H1 (cell line): Measurements from ENCODE around the gene MYH16. TPM values are rescaled to one million over a fixed set of nuclear protein-coding genes. Genes with fewer than 3 reads are reported as not detected.
A peak's percentile ranks its signal among the peaks of the same experiment; 100 is the strongest.

Experiments
- CTCF ChIA-PET: fragments of 300-600 bp; sonication (Branson Sonifier 250); formaldehyde crosslinking; loops from one replicate; lab custom pipeline; 2021; ENCODE audit not compliant: partially characterized antibody; lab: Charles Lee
- POLR2A ChIA-PET: fragments of 300-600 bp; sonication (Branson Sonifier 250); formaldehyde crosslinking; loops from one replicate; lab custom pipeline; 2021; ENCODE audit warnings: inconsistent platforms; ENCODE audit not compliant: partially characterized antibody; lab: Charles Lee
- DNase-seq, 2 experiments: peaks; one replicate each; pipeline versions ENCODE4 v3.0.0 to v3.0.0-alpha.2; 2010 to 2022; ENCODE audit warnings: low spot score in 2 of 2, low read depth in 1 of 2, mixed read lengths in 1 of 2
- FAIRE-seq: peaks from 2 replicates; lab custom pipeline; 2011; peaks lifted over from hg19 to GRCh38; lab: Jason Lieb, UNC
- H2AFZ ChIP-seq: 2 replicates; pipeline ENCODE4 v1.8.1; 2012; ENCODE audit warnings: low read length, inconsistent platforms
- H2AK5ac ChIP-seq: 2 replicates; pipeline ENCODE4 v1.6.1; 2013; ENCODE audit warnings: low read depth, low read length
- H2BK120ac ChIP-seq: replicated peaks from 2 replicates; pipeline ENCODE3; 2013; ENCODE audit warnings: low read depth, low read length, inconsistent platforms
- H2BK12ac ChIP-seq: 2 replicates; pipeline ENCODE4 v1.6.1; 2013; ENCODE audit warnings: low read depth, low read length
- H2BK15ac ChIP-seq: 2 replicates; pipeline ENCODE4 v1.6.1; 2013; ENCODE audit warnings: low read length
- H2BK20ac ChIP-seq: 2 replicates; pipeline ENCODE4 v1.6.1; 2013; ENCODE audit warnings: low read length
- H2BK5ac ChIP-seq: 2 replicates; pipeline ENCODE4 v1.6.1; 2013; ENCODE audit warnings: low read depth, low read length
- H3K14ac ChIP-seq: 2 replicates; pipeline ENCODE4 v1.6.1; 2013; ENCODE audit warnings: inconsistent platforms; ENCODE audit not compliant: insufficient read length
- H3K18ac ChIP-seq: 2 replicates; pipeline ENCODE4 v1.6.1; 2013; ENCODE audit warnings: low read length; ENCODE audit errors: extremely low read depth
- H3K23ac ChIP-seq: 2 replicates; pipeline ENCODE4 v1.6.1; 2013; ENCODE audit warnings: inconsistent platforms; ENCODE audit not compliant: insufficient read length
- H3K23me2 ChIP-seq: 2 replicates; pipeline ENCODE4 v1.6.1; 2013; ENCODE audit warnings: low read depth, low read length
- H3K27ac ChIP-seq: 2 replicates; pipeline ENCODE4 v1.6.1; 2011; ENCODE audit warnings: low read depth, low read length, inconsistent platforms
- H3K27me3 ChIP-seq, 4 experiments: replicated peaks in 1 of 4; 1 replicate in 1 of 4; 2 replicates in 3 of 4; pipeline versions ENCODE4 v1.6.1 to v1.8.1; 2011 to 2013; ENCODE audit warnings: low read length in 3 of 4, mild to moderate bottlenecking in 3 of 4, inconsistent platforms in 2 of 4, mixed read lengths in 2 of 4, moderate library complexity in 1 of 4; ENCODE audit not compliant: control insufficient read depth in 3 of 4, insufficient read depth in 3 of 4; ENCODE audit errors: extremely low read depth in 1 of 4
- H3K36me3 ChIP-seq, 4 experiments: 2 replicates each; pipeline versions ENCODE4 v1.6.1 to v1.8.1; 2011 to 2013; ENCODE audit warnings: mild to moderate bottlenecking in 4 of 4, low read length in 3 of 4, moderate library complexity in 2 of 4, control low read depth in 1 of 4, inconsistent platforms in 1 of 4; ENCODE audit not compliant: insufficient read depth in 4 of 4, control insufficient read depth in 2 of 4
- H3K4ac ChIP-seq: replicated peaks from 2 replicates; pipeline ENCODE3; 2013; ENCODE audit warnings: low read length, low read depth, mixed read lengths, inconsistent platforms; ENCODE audit not compliant: insufficient read length
- H3K4me1 ChIP-seq, 4 experiments: replicated peaks in 1 of 4; 1 replicate in 1 of 4; 2 replicates in 3 of 4; pipeline versions ENCODE4 v1.6.1 to v1.8.1; 2011 to 2013; ENCODE audit warnings: low read length in 3 of 4, inconsistent platforms in 2 of 4, mixed read lengths in 1 of 4; ENCODE audit not compliant: insufficient read depth in 4 of 4, control insufficient read depth in 3 of 4
- H3K4me2 ChIP-seq, 2 experiments: 2 replicates each; pipeline versions ENCODE4 v1.6.1 to v1.8.1; 2011 to 2013; ENCODE audit warnings: low read depth in 2 of 2, low read length in 2 of 2, control low read depth in 1 of 2, inconsistent platforms in 1 of 2, mild to moderate bottlenecking in 1 of 2; ENCODE audit not compliant: insufficient read depth in 1 of 2
- H3K4me3 ChIP-seq, 4 experiments: fragments of 200-600, 300-600 bp in 1 of 4; sonication (generic), shearing (Covaris generic), sonication (Bioruptor Twin) in 1 of 4; 2 replicates each; pipeline versions ENCODE4 v1.5.1 to v1.8.1; 2011 to 2016; ENCODE audit warnings: low read length in 4 of 4, low read depth in 3 of 4, control low read depth in 2 of 4, inconsistent platforms in 2 of 4, mild to moderate bottlenecking in 2 of 4, mixed read lengths in 1 of 4, moderate library complexity in 1 of 4; ENCODE audit not compliant: insufficient read depth in 2 of 4; ENCODE audit errors: extremely low read depth in 1 of 4
- H3K56ac ChIP-seq: replicated peaks from 2 replicates; pipeline ENCODE3; 2013; ENCODE audit warnings: low read depth, mild to moderate bottlenecking, mixed read lengths, low read length, inconsistent platforms; ENCODE audit not compliant: insufficient read length
- H3K79me1 ChIP-seq: 2 replicates; pipeline ENCODE4 v1.6.1; 2013; ENCODE audit warnings: low read depth, low read length, control low read depth
- H3K79me2 ChIP-seq, 2 experiments: 2 replicates each; pipeline versions ENCODE4 v1.6.1 to v1.8.1; 2012 to 2013; ENCODE audit warnings: low read length in 2 of 2, mild to moderate bottlenecking in 2 of 2, inconsistent platforms in 1 of 2; ENCODE audit not compliant: insufficient read depth in 2 of 2, control insufficient read depth in 1 of 2
- H3K9ac ChIP-seq, 4 experiments: replicated peaks in 1 of 4; 1 replicate in 1 of 4; 2 replicates in 3 of 4; pipeline versions ENCODE4 v1.6.1 to v1.8.1; 2011 to 2013; ENCODE audit warnings: low read depth in 3 of 4, low read length in 3 of 4, control low read depth in 2 of 4, mild to moderate bottlenecking in 2 of 4, moderate library complexity in 2 of 4, inconsistent platforms in 1 of 4; ENCODE audit errors: extremely low read depth in 1 of 4
- H3K9me3 ChIP-seq, 2 experiments: 2 replicates each; pipeline versions ENCODE4 v1.6.1 to v1.8.1; 2012 to 2013; ENCODE audit warnings: mild to moderate bottlenecking in 2 of 2, moderate library complexity in 2 of 2, control low read depth in 1 of 2, inconsistent platforms in 1 of 2, low read depth in 1 of 2, low read length in 1 of 2, mixed read lengths in 1 of 2; ENCODE audit not compliant: insufficient read depth in 2 of 2
- H4K20me1 ChIP-seq, 2 experiments: replicated peaks in 1 of 2; 2 replicates each; pipeline versions ENCODE3 to v1.8.1; 2011 to 2013; ENCODE audit warnings: inconsistent platforms in 2 of 2, low read length in 2 of 2, mild to moderate bottlenecking in 1 of 2; ENCODE audit not compliant: insufficient read depth in 2 of 2, control insufficient read depth in 1 of 2
- H4K5ac ChIP-seq: 2 replicates; pipeline ENCODE4 v1.6.1; 2013; ENCODE audit warnings: low read length, low read depth, mixed read lengths, inconsistent platforms; ENCODE audit not compliant: insufficient read length
- H4K8ac ChIP-seq: 2 replicates; pipeline ENCODE4 v1.8.0; 2013; ENCODE audit warnings: mild to moderate bottlenecking, moderate library complexity, low read length, inconsistent platforms; ENCODE audit not compliant: insufficient read depth; ENCODE audit errors: extremely low read depth
- H4K91ac ChIP-seq: replicated peaks from 2 replicates; pipeline ENCODE3; 2013; ENCODE audit warnings: low read length, mixed read lengths, inconsistent platforms; ENCODE audit not compliant: insufficient read length
- KDM5A ChIP-seq: fragments of 200-600 bp; IDR thresholded peaks from 2 replicates; pipeline ENCODE4 v1.7.1; 2012; ENCODE audit warnings: mild to moderate bottlenecking, low read length, inconsistent platforms, mixed read lengths
- USF2 ChIP-seq: IDR thresholded peaks from 2 replicates; pipeline ENCODE4 v1.6.1; 2011; ENCODE audit warnings: low read length, improper control_type of control experiment
- WGBS, 2 experiments: shearing (Covaris generic) in 1 of 2; methylation state at CpG; one replicate each; pipeline versions ENCODE4 v1.1.6 to v1.1.7; 2013 to 2015; ENCODE audit warnings: low lambda C conversion rate in 2 of 2, mixed read lengths in 2 of 2, inconsistent platforms in 1 of 2, low coverage in 1 of 2, missing lambda C conversion rate in 1 of 2; ENCODE audit not compliant: insufficient replicate concordance in 2 of 2, insufficient coverage in 1 of 2, insufficient read length in 1 of 2; ENCODE audit errors: extremely low coverage in 1 of 2, missing lambda C conversion rate in 1 of 2; 5-methylcytosine and 5-hydroxymethylcytosine counted together
- polyA plus RNA-seq, 7 experiments: library from polyadenylated mRNA; depleted of rRNA in 3 of 7; stranded (reverse) in 5 of 7; unstranded in 2 of 7; fragments of >200 nt in 5 of 7; fragments of 200-250 nt in 2 of 7; gene quantifications; 1 replicate in 5 of 7; 2 replicates in 1 of 7; 4 replicates in 1 of 7; pipeline versions ENCODE4 v1.2.1 to v1.2.3, GENCODE V29; 2011 to 2013; ENCODE audit warnings: missing spikeins in 2 of 7, mixed read lengths in 2 of 7
- total RNA-seq: library from RNA; stranded (reverse); fragmentation: NEBNext Ultra II Directional; extraction: Animal tissue kit (Norgen Biotek cat#: 25700); gene quantifications from 2 replicates; pipeline ENCODE4 v1.2.1, GENCODE V29; 2021

The MYH16 gene
- total and polyA plus RNA-seq, 2 of the 8 experiments (the other 6 are each of a cell fraction or from before 2014, with no cell fraction given), result not detected

- Histone ChIP-seq H3K27me3 (no peaks in the 10 kb centered on the region), H3K79me1 (0 out of 2 replicates have a peak, but pooled peaks cover 2% of the 10 kb centered on the region), H4K8ac (no peak overlapping the region), H2AK5ac (0 out of 2 replicates have a peak overlapping the region, but pooled peaks have one; percentile 13), H2BK12ac (no peak overlapping the region), H4K5ac (no peak overlapping the region), H2AFZ (no peak overlapping the region), H3K79me2 (no peaks in the 10 kb centered on the region), H2BK20ac (no peak overlapping the region), H3K18ac (no peak overlapping the region; the same call in 1 of the 2 replicates), H3K14ac (no peak overlapping the region), H2BK120ac (no peak overlapping the region), H3K4me1 (no peaks in the 10 kb centered on the region; a peak in 1 of 7 replicates), H4K91ac (no peak overlapping the region), H3K9me3 (0 out of 4 replicates have a peak, but pooled peaks cover 0 to 3% of the 10 kb centered on the region in 2 experiments), H3K9ac (no peak overlapping the region), H4K20me1 (no peaks in the 10 kb centered on the region), H3K23me2 (no peaks in the 10 kb centered on the region; the same call in 1 of the 2 replicates), H3K23ac (no peak overlapping the region), H3K36me3 (no peaks in the 10 kb centered on the region), H3K27ac (no peak overlapping the region), H3K4me2 (no peak overlapping the region), H3K4me3 (no peak overlapping the region), H2BK5ac (no peak overlapping the region), H2BK15ac (no peak overlapping the region), H3K56ac (no peak overlapping the region), H3K4ac (no peak overlapping the region)
- CTCF ChIA-PET, result interaction anchor here (0.6 to 2.9 kb wide), 9 partner anchors 8 to 269 kb away, joined by 3 to 11 read pairs (median 4); no protein-coding TSS in a partner anchor
- FAIRE-seq, result no peak
- DNase-seq, result no peak
- WGBS, 2 experiments, result 85% methylated on average over 16 of the region's 16 CpGs; no CpG with 5 or more reads in 1 of the 2 experiments
- POLR2A ChIA-PET, result interaction anchor here (0.6 to 2.1 kb wide), 2 partner anchors 15 to 163 kb away, joined by 3 to 7 read pairs; no protein-coding TSS in a partner anchor
- TF ChIP-seq USF2 (no peak), KDM5A (no peak)
Observed at GRCh38 chr7:99305473-99306260, 33.0 kb downstream of the MYH16 start.
